H7 (cell line): ENCODE measurements around the gene NLE1. TPM values are rescaled to one million over a fixed set of nuclear protein-coding genes. Genes with fewer than 3 reads are reported as not detected.

Experiments
- DNase-seq: peaks from one replicate; pipeline ENCODE4 v3.0.0; 2012
- H3K27me3 ChIP-seq: 2 replicates; pipeline ENCODE4 v1.6.0; 2011; ENCODE audit warnings: mild to moderate bottlenecking, low read length; ENCODE audit not compliant: control insufficient read depth, insufficient read depth
- H3K36me3 ChIP-seq: replicated peaks from 2 replicates; pipeline ENCODE4 v1.5.1; 2011; ENCODE audit warnings: low read length; ENCODE audit not compliant: control insufficient read depth, insufficient read depth
- H3K4me3 ChIP-seq: 2 replicates; pipeline ENCODE4 v1.5.1; 2011; ENCODE audit warnings: low read depth, mild to moderate bottlenecking, control low read depth, low read length, moderate library complexity; ENCODE audit not compliant: insufficient read depth
- total RNA-seq: library from RNA; depleted of rRNA; stranded (reverse); fragments of >200 nt; shearing (Covaris generic); gene quantifications from 2 replicates; pipeline ENCODE4 v1.2.3, GENCODE V29; 2014; rRNA removed

The NLE1 gene
- total RNA-seq, 1 experiment from 2014 or later: 61.7 TPM

DNA sequence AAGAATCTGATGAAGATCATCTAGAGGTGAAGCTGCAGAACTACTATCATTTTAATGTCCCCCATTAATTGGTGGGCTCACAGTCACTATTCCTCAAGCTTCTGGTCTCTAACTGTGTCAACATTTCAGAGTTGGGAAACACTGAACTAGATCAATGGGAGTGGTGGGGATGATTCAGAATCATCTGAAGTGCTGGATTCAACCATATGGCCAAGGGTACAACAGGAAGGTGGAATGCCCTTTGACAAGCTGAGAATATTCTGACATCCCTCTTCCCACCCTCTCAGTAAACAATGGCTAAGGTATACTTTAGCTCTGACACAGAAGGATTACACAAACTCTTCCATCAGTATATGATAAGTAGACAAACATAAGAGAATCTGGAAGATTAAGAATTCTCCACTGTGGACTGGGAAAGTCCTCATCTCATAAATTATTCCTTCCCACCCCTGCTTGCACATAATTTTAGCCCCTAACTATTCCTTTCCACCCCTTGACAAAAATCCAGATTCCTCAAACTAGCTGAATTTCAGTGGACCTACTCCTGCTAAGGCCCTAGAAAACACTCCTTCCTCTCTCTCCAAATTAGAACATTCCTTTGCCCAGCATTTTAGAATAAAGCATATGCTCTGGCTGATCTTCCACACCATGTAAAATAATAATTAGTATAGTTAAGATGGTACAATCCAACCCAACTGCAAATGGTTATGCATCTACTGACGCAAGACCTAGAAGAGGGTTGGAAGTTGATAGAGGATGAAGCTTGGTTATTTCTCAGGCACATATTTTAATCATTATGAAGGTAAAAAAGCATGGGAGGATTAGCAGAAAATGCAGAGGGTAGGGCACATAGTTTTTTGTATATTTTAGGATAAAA, 62.3 kb downstream of the NLE1 start:
- no peak for DNase-seq
- no peaks in the 10 kb centered on the region for H3K36me3 ChIP-seq
- no peaks in the 10 kb centered on the region for H3K27me3 ChIP-seq
- H3K4me3 ChIP-seq: no peak overlapping the region

Other genes with a start within 250 kb of the NLE1 start
- 0.48 and 2.3 TPM in 2 replicates for gene CCT6B, start 180.8 kb downstream of the NLE1 start, total RNA-seq
- 8.5 and 10.9 TPM in 2 replicates for gene ZNF830, start 180.8 kb downstream of the NLE1 start, total RNA-seq
- 94.6 and 139 TPM in 2 replicates for gene LIG3, start 161.8 kb downstream of the NLE1 start, total RNA-seq
- 25.5 and 29.9 TPM in 2 replicates for gene RFFL, start 78.6 kb downstream of the NLE1 start, total RNA-seq
- 8.0 and 8.6 TPM in 2 replicates for gene RAD51D, start 22.4 kb downstream of the NLE1 start, total RNA-seq
- gene FNDC8, start 20.7 kb downstream of the NLE1 start, total RNA-seq: 0.55 TPM in 1 of 2 replicates, not detected in the other
- 0.07 TPM in 1 of 2 replicates, not detected in the other for gene UNC45B, start 5.5 kb upstream of the NLE1 start, total RNA-seq
- not detected in 2 replicates for gene SLC35G3, start 52.1 kb upstream of the NLE1 start, total RNA-seq
- gene SLFN5, start 100.8 kb upstream of the NLE1 start, total RNA-seq: 8.2 and 9.2 TPM in 2 replicates
- gene SLFN11, start 231.3 kb upstream of the NLE1 start, total RNA-seq: 0.21 and 0.41 TPM in 2 replicates